HG02938 (cell line): ENCODE measurements around the gene INPP4B.
"Not testable (repeated sequence)": the region's sequence is repeated elsewhere in the genome, so short reads cannot be mapped to it uniquely, and the experiment has no call there.

Source experiments
- ATAC-seq: cut with Tn5 transposase; IDR thresholded peaks from one replicate; pipeline ENCODE4 v1.9.1; 2021; ENCODE audit warnings: mild to moderate bottlenecking, moderate library complexity; ENCODE audit not compliant: unreplicated experiment

The INPP4B gene

DNA sequence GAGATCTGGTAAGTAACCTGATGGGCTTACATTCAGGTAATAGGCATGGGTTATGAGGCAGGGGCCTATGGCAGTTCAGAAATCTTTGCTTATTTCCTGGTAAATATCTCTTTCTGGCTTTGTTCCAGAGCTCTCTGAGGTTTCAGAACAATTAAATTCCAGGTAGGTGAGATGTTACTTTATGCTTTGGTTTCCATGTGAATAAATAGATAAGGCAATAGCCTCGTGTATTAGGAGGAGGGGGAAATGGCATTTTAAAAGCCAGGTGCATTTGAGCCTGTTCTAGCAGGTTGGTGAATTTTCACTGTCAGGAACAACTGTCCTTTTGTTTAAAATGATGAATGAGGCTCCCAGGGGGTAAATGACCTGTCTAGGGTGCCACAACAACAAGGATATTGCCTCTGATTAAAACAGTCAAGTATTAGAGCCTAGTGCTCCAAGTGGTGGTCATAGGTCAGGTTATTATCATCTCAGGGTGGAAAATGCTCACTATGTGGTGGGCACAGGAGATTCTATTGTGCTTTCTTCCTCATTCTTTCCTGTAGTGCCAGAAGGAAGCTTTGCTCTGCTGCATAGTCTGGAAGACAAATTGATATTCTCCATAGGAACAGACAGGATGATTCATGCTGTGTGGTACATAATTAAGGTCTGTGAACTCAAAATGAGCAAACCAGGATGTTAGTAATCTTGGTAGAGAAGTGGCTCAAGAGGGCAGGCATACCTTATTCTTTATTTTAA is 296.2 kb downstream of the INPP4B start:
- ATAC-seq: no peak

DNA sequence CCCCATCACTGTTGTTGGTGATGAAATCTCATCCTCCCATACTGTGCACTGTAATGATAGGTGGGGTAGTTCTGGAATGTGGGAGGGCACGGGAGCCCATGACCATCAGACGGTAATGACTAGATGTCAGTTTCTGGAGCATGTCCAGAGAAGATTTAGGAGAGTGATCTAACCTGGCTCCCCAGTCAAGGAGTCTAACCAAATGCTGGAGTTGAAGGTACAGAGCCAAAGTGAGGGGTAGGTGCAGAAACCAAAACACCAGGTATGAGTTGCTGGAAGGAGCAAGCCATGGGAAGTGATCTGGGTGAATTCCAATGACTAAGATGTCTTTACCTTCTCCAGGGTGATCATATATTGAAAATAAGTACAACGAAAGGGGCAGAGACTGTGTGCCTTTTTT is 296.9 kb downstream of the INPP4B start:
- no peak for ATAC-seq

DNA sequence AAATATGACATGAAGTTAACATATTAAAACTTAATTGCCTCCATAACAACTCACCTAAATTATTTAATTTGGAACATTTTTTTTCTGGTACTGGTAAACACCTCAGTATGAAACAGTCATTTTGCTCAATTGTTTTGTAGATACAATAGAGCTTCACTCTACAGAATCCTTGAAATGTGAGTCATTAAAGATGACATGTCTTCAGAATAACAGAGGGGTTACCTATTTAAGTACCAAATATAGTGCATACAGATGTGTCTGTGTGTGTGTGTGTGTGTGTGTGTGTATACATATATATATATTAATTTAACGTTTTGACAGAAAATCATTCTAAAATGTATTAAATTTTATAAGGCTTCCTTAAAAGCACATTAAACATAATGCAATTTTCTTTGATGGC is 297.6 kb downstream of the INPP4B start:
- no peak for ATAC-seq

DNA sequence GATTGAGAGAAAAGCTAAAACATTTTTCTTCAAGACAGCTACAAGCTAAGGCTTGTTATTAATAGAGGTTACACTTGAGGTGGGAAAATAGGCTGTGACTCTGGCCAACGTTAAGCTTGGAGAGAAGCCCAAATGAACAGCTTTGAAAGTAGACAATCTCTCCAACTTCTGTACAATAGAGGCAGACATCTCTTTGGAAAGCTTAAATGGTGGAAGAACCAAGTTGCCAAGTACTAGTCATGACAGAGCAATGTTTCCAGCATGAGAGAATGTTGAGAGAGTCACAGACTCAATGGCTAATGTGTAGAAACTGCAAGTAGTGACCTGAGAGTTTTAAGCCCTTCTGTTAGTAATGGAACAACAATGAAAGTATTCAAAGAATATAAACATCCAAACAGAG is 298.1 kb downstream of the INPP4B start:
- ATAC-seq: no peak

DNA sequence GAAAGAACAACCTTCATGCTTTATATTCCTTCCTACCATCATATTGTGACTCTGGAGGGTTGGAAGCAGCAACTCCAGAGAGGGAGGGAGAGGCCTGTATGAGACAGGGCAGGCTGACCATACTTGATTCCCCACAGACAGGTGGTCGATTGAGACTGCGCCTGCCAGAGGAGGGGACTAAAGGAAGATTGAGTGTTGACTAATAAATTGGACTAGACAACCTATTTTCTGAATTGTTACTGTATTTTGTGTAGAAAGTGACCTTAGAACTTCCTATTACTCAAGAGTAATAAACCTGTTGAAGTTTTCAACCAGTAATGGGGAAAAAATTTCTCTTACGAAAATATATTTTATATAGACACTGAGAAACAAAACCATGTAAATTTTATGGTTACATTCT is 301.5 kb downstream of the INPP4B start:
- no peak for ATAC-seq

DNA sequence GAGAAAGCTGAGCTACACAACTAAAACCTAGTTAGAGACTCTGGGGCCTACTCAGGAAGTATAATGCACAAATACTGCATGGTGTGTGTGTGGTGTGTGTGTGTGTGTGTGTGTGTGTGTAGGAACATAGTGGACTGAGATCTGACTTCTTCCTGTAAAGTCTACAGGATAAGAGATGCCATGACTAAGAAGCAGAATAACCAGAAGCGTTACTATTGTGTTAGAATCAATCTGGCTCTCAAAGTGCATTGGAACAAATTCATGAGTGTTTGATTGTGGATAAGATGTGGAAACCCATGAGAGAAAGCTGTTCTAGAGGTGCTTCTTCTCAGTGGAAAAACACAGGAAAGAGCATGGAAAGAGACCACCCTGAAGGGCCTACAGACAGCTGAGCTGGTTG is 302.1 kb downstream of the INPP4B start:
- ATAC-seq: no peak

DNA sequence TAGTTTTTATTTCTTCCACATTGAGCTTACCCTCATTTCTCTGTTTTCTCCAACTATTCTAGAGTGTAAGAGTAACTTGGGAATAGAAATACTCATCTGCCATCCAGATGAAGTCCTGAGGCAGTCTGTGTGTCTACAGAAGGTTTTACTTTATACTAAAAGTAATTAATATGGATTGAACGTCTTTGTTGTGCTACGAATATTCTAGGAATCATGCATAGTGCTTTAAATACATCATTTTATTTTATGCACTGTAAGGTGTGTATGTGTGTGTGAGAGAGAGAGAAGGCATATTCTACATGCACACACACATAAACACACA is 305.7 kb downstream of the INPP4B start:
- no peak for ATAC-seq

DNA sequence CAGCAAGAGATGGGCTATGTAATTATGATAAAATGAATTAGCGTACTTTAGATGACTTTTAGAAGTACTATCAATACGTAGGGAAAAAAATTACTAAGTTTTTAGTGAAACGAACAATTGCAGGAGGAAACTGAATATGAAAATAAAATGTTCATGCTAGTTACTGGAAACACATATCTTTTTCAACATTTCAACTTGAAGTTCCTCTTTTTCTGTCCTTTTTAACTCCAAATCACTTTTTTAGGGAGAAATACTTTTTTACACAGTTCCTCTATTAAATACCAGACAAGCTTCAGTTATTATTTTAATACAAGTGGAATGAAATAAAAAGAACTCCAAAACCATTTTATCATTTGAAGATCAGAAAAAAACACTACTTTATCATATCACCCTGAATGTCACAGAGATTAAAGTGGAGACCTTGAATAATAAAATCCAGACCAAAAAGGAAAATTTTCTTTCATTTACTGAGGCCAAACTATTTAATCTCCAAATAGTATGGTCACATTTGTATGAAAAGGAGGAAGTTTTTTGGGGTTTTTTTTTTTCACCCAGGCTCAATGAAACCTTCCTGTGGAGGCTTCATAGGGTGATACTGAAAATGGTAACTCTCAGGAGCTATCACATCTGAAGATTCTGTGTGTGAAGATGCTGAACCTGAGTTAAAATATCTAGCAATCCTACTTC is 306.2 kb downstream of the INPP4B start:
- ATAC-seq: no peak

DNA sequence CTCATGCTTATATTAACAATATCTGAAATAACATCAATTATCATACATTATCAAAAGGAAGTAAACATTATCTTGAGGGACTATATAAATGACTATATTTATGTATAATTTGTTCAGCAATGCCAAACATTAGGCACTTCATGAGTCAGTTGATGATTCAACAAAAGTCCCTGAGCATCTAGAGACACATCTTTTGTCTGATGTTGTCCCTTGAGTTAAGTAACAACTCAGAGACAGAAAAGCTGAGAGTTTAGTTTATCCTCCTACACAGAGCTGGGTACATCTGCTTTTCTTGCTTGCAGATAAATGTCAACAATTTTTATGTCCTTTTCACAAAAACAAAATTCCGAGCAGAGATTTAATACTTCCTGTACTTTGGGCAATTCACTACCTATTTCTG is 311.1 kb downstream of the INPP4B start:
- no peak for ATAC-seq

DNA sequence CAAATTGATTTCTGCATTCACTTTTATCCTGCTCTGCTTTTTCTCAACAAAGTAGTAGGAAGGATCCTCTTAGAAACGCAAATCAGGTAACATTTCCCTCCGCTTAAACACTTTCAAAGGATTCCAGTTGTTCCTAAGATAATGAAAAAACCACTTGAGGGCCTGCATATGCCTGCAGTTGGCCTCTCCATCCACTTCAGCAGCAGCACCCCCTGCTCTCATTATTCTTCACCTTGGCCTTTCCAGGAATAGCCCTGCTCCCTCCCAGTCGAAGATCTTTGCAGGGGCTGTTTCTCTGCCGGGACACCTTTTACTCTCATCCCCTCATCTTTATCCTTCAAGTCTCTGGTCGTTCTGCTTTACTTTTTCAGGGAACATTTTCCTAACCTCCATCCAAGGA is 314.0 kb downstream of the INPP4B start:
- no peak for ATAC-seq

DNA sequence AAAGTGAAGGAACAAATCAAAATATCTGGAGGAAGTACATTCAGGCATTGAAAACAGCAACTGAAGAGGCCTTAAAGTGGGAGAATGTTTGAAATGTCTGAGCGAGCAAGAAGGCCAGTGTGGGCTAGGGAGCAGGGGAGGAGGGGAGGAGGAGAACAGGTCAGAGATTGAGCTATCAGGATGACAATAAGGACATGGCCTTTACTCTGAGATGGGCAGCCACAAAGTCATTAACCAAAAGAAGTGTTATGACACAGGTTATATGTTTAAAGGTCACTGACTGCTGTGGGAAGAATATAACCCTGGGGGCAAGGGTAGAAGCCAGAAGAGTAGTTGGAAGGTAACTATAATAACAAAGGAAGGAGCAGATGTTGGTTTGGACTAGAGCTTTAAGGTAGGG is 315.4 kb downstream of the INPP4B start:
- no peak for ATAC-seq

DNA sequence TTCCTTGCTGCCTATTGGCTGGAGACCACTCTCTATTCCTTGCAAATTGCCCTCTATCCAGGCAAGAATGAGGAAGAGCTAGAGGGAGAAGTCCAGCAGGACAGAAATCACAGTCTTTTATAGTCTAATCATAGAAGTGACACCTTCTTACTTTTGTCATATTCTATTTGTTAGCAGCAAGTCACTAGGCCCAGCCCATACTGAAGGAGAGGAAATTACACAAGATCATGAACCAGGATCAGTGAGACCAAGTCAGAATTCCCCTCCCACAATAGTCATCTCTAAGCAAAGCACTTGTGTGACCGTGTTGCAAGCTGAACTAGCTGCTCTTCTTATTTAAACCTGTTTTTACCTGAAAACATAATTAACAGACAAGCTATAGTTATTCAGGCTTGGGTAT is 317.7 kb downstream of the INPP4B start:
- no peak for ATAC-seq

DNA sequence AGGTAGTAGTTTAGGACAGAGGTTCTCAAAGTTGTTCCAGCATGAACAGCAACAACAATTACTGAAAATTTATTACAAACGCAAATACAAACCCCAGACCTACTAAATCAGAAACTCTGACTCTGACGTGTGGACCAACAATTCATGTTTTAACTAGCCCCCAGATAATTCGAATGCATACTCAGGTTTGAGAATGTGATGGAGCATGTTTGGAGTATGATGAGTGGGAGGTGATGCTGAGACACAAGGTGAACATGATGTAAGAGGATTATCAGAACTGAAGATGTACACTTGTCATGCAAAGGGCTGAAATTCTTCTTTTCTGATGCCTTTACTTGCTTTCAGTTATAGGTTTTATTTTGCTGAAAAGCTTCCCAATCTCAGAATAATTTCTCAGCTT is 323.0 kb downstream of the INPP4B start:
- no peak for ATAC-seq

DNA sequence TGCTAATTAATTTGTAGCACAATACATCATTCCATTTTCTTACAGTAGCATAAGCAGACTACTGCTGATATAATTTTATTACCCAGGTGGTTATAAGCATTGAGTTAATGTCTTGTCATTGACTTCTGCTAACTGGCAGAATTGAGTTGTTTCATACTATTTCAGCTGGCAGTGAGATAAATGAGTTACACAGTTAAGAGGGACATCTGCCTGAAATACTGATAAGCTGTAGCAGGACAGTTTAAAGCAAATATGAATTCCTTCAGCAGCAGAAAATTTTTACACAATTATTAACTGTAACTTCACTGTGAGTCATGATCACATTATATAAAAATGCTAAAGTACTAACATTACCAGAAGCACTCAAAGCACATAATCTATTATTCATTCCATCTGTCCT is 326.8 kb downstream of the INPP4B start:
- no peak for ATAC-seq

DNA sequence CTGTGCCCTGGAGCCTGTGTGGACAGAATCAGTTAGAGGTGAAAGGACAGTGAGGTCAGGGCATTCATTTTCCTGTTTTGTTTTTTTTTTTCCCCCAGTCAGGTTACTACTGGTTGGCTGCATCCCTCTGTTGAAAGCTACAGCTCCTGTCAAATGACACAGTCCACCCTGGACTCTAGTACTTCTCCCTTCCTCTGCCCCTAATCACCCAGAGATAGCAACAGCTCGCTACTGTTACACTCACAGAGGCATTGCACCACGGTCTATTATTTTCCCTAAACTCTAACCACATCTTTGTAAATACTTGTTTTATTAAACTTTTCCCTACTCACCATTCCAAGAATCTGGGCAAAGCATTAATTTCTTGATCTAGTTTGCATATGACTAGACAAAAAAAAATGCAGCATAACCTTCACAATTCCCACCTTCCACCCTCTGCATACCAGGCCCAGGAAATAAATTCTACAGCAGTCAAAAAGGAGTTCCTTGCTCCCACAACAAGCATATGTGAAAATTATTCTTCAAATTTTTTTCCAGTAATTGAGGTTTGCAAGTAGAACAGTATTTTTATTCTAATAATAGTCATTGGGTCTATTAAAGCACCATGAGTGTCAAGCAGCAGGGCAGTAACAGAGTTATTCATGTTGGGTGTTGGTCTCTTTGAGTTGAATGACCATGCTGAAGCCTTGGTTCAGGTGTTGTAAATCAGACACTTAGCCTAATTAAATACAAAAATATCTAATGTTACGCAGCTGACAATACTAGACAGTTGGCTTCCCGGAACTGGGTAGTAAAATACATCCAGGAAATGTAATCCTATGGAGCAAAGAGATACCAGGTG is 329.2 kb downstream of the INPP4B start:
- ATAC-seq: no peak

DNA sequence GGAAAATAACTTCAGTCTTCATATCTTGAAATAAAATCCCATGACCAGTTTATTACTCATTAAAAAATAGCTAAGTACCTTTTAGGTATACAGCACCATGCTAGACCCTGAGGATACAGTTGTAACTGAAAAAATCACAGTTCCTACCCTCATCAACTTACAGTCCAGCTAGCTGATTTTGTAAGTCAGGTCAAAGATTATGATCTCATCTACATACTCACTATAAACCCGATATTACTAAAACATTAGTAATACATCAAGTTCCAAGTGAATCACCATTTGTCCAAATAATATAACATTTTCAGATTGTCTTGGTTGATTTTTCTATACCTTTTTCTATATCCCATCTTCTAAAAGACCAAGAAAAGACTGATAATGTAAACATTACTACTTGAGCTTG is 333.9 kb downstream of the INPP4B start:
- ATAC-seq: no peak

DNA sequence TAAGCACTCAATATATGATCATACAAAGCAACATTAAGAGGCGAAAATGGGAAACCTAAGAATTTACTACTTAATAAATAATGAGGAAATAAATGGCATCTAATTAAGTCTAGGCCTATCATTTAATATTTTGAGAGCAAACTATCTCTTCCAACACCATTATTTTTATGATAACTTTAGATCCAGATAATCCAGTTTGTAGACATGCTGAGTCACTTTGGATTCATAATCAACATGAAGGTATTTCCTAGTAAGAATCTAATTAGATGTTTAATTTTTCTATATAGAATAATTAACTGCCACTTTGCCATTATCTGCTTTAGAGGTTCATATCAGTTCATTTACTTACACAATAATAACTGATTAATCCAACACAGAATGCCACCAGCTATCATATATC is 336.2 kb downstream of the INPP4B start:
- no peak for ATAC-seq

DNA sequence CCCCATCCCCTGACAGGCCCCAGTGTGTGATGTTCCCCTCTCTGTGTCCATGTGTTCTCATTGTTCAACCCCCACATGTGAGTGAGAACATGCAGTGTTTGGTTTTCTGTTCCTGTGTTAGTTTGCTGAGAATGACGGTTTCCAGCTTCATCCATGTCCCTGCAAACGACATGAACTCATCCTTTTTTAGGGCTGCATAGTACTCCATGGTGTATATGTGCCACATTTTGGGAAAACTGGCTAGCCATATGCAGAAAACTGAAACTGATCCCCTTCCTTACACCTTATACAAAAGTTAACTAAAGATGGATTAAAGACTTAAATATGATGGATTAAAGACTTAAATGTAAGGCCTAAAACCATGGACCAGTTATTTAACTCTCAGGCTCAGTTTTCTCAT is 336.7 kb downstream of the INPP4B start:
- ATAC-seq: not testable (repeated sequence)

DNA sequence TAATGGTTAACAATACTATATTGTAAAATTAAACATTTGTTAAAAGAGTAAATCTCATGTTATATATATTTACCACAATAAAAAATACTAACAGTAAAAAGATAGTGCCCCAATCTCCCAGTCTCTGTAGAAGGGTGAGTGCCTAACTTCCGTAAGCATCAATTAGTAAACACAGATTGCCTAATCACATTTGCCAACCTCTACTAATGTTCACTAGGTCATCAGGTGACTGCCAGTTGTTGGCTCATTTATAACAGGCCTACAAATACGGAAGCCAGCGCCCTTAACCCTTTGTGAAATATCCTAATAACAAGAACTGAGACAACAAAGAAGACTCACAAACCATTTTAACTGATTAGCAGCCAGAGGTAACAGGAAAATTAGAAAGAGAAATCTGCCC is 345.1 kb downstream of the INPP4B start:
- no peak for ATAC-seq

DNA sequence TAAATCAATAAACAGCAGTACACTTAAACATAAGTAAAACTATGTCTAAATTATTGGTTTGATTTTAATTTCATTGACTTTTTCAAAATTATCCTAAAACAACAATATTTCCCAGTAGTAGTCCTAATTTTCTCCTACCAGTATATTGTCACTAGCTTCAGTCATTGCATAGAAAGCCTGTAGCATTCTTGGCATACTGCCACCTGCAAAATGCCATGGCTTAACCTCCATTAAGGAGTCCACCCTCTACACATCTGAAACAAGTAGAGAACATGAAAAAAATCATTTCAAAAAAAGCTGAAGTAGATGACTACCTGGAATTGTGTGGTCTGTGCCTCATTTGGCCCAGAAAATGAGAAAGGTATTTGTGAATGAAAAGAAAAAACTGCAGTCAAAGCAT is 348.5 kb downstream of the INPP4B start:
- ATAC-seq: no peak

DNA sequence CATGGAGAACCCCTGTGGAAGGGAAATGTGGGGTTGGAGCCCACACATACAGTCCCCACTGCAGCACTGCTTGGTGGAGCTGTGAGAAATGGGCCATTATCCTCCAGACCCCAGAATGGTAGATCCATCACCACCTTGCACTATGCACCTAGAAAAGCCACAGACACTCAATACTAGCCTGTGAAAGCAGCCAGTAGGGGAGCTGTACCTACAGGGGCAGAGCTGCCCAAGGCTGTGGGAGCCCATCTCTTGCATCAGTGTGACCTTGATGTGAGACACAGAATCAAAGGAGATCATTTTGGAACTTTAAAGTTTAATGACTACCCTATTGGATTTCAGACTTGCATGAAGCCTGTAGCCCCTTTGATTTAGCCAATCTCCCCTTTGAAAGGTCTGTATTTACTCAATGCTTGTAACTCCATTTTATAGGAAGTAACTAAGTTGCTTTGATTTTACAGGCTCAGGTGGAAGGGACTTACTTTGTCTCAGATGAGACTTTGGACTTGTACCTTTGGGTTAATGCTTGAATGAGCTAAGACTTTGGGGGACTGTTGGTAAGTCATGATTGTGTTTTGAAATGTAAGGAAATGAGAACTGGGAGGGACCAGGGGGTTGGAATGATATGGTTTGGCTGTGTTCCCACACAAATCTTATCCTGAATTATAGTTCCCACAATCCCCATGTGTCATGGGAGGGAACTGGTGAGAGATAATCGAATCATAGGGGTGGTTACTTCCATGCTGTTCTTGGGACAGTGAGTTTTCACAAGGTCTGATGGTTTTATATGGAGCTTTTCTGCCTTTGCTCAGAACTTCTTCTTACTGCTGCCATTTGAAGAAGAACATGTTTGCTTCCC is 352.6 kb downstream of the INPP4B start:
- no peak for ATAC-seq
